KOPT-K1 (cell line): ENCODE data around the gene SEMA5A.

Experiments
- H3K27ac ChIP-seq: fragments of 200-600 bp; sonication (generic); 2 replicates; pipeline ENCODE4 v1.5.1; 2016; ENCODE audit warnings: antibody characterized with exemption, mild to moderate bottlenecking, low read depth, low read length; ENCODE audit not compliant: poor library complexity, severe bottlenecking
- H3K36me3 ChIP-seq: fragments of 200-600 bp; sonication (generic); 2 replicates; pipeline ENCODE4 v1.5.1; 2017; ENCODE audit warnings: antibody characterized with exemption, mild to moderate bottlenecking, low read length, moderate library complexity; ENCODE audit not compliant: insufficient read depth
- H3K9me3 ChIP-seq: fragments of 200-600 bp; sonication (generic); 2 replicates; pipeline ENCODE4 v1.5.1; 2017; ENCODE audit warnings: antibody characterized with exemption, low read length, mild to moderate bottlenecking; ENCODE audit not compliant: insufficient read depth, poor library complexity, severe bottlenecking

SEMA5A gene

DNA sequence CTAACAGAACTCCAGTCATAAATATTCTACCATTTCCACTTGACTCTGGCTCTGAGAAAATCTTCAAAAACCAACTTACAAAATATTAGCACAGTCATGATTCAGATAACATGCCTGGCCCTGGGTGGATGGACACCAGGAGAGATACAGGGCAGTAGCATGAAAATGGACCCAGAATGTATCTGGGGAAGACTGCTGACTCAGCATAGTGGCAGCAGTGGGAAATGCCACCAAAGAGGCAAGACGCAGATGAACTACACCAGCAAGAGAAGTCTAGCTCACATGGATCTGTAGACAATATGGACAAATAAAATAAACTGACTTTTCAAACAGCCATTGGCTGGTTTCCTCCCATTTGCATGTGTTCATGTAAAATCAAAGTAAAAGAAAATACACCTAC is 359.8 kb downstream of the SEMA5A start:
- H3K27ac ChIP-seq = no peak overlapping the region
- H3K9me3 ChIP-seq = no peaks in the 10 kb centered on the region
- no peaks in the 10 kb centered on the region for H3K36me3 ChIP-seq

DNA sequence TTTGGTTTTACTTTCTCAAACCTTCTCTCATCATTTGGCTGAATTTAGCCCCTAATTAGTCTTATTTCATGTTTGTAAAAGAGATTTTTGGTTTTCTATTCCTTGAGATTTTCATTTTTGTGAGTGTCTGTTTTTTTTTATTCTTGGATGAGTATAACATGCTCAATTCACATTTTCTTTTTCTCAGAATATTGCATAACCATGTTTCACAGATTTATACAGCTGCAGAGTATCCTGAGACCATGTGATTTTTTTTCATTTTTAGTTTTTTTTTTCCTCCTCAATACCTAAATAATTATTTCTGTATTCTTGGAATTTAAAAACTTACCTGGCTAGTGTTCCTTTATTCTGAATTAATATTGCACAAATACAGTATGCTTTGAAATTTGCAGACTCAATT is 361.9 kb downstream of the SEMA5A start:
- Histone ChIP-seq H3K27ac (no peak overlapping the region), H3K9me3 (no peaks in the 10 kb centered on the region)

DNA sequence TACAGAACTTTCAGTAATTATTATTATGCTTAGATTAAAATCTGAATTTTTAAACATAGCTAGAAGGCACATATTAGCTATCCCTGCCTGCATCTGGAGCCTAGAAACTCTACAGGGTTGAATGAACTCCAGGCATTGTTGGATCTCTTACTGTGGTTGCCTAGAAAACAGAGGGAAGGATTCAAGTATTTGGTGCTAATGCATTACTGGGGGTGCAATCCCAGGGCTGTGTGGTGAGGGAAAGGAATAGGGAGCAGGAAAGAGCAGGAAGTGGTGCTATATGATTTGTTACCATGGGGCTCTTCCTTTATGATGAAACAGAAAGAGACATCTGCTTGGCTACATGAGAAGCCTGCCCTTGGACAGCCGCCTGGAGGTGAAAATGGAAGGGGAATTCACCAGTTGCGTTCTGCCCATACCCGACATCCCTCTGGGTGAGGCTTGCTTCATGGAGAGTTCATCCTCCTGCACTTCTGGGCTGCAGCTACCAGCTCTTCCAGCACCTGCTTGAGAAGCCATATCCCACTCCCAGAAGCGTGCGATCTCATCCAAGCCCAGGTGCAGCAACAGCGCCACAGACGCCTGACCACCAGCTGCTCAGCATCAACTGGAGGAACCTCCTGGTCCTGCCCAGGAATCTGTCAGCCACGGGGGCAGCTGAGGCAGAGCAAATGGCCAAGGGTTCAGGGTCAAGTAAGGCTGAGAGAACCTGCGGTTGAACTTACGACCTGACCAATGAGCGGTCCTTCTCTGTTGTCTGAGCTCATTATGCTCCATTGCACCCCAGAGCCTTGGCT is 362.8 kb downstream of the SEMA5A start:
- Histone ChIP-seq H3K36me3 (no peaks in the 10 kb centered on the region), H3K27ac (no peak overlapping the region), H3K9me3 (no peaks in the 10 kb centered on the region)

More for the DNA sequence above, 361.9 kb downstream of the SEMA5A start:
- H3K36me3 ChIP-seq = no peaks in the 10 kb centered on the region

DNA sequence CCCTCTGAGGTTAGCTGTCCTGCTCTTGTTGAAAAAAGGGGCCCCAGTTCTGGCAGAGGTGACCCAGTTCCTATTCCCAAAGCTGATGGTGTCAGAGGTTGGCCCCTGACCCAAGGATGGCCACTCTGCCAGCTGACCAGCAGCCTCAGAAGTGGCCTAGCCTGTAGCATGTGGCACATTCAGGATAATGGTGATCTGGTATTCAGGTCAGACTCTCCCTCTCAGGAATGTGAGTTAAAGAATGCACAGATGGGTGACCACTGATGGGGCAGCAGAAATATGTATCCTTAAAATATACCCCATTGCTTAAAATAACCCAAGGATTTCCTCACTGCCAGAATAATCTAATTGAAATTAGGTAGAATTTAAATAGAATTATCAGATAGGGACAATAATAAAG is 369.2 kb downstream of the SEMA5A start:
- Histone ChIP-seq H3K9me3 (no peaks in the 10 kb centered on the region), H3K36me3 (no peaks in the 10 kb centered on the region), H3K27ac (no peak overlapping the region)

DNA sequence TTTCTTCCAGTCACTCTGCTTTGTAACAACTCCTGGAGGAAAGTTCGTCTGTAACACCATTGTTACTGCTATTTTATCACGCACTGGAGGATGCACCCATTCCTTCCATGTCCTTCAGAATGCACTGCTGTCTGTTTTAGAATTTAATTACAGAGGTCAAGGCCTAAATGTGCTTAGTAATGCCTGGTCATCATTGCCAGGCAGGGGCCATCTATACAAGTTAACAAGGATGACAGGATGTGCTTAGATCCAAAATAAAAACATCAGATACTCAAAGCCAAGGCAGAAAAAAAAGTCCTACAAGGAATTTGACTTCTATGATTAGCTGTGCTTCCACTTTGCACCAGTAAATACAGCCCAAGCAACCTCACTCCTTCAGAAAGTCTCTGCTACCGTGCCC is 371.4 kb downstream of the SEMA5A start:
- no peaks in the 10 kb centered on the region for H3K36me3 ChIP-seq
- H3K9me3 ChIP-seq = no peaks in the 10 kb centered on the region
- no peak overlapping the region for H3K27ac ChIP-seq

DNA sequence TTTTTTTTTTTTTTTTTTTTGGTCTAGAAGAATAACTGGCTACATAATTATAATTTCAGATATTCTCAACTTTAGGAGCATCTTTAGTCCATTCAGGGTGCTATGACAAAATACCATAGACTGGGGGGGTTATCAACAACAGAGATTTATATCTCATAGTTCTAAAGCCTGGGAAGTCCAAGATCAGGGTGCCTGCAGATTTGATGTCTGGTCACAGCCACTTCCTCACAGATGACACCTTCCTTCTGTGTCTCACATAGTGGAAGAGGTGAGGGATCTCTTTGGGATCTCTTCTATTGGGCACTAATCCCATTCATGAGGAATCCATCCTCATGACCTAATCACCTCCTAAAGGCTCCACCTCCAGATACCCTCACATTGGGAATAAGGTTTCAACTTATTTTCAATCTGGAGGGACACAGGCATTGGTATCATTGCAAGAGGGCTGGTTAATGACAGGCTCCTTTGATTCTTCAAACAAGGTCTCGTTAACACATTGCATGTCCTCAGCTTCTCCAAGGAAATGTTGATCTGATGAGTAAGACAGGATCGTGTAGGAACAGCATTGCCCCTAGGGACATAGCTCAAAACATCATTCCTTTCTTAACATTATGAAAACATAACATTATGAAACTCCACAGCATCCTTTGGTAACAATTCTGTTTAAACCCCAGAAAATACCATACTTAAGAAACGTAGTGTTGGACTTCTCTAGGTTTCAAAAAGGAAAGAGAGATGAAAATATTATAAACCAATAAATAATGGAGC is 372.4 kb downstream of the SEMA5A start:
- Histone ChIP-seq H3K9me3 (no peaks in the 10 kb centered on the region), H3K27ac (no peak overlapping the region), H3K36me3 (no peaks in the 10 kb centered on the region)

DNA sequence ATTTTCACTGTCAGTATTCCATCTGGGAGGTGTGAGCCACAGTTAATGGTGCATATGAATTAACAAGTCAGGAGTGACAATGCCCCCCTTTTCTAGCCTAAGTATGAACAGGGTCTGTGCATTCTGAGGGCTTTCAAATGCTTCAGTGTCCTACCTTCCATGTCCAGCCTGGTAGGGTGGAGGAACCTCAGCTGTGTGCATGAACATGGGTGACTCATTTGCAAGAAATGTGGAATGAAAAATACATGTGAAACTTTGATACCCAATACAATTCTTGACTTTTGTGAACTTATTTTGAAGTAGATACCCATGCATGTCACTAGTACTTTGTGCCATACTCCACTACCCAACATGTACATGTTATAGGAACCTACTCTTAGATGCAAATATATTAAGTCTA is 375.8 kb downstream of the SEMA5A start:
- Histone ChIP-seq H3K9me3 (no peaks in the 10 kb centered on the region), H3K27ac (no peak overlapping the region), H3K36me3 (no peaks in the 10 kb centered on the region)

DNA sequence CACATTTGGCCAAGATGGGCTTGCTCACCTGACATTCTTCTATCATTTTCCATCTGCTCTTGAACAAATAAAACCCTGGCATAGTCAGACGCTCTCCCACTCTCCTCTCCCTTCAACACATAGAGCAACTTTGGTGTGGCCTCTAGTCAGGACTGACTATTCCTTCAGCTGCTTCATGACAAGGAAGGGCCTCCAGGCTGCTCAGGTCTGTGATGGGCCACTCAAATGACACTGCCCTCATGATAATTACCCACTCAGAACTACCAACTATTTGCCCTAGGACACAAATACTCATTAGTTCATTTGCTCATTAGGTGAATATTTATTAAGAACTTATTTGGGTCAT is 376.3 kb downstream of the SEMA5A start:
- Histone ChIP-seq H3K27ac (no peak overlapping the region), H3K9me3 (no peaks in the 10 kb centered on the region)

DNA sequence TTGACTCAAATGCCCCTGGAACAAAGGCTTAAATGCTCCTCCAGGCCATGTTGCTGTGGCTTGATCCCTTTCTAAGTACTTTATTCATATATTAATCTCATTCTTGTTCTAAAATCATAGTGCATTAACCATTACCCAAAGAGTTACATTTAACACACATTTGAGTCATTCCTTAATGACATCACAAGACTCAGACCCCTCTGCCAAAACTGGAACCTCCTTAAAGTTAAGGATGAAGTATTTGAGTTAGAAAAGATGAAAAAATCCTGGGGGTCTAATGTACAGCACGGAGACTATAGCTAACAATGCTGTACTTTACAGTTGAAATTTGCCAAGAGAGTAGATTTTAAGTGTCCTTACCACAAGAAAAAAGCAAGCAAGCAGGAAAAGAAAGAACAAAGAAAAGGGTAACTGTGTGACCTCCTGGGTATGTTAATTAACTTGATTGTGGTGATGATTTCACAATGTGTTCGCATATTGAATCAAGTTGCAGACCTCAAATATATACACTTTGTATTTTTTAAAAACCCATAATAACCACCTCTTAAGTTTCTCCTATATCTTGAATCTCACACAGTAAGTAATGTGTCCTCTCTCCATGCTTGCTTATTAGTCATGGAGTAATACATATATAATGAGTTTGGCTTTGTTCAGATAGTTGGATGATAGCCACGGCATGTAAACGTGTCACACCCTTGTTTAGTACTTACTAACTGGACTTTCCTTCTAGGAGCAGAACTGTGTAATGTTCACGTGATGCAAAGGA is 376.9 kb downstream of the SEMA5A start:
- H3K36me3 ChIP-seq = no peaks in the 10 kb centered on the region
- no peak overlapping the region for H3K27ac ChIP-seq
- no peaks in the 10 kb centered on the region for H3K9me3 ChIP-seq

More for the DNA sequence above, 376.3 kb downstream of the SEMA5A start:
- H3K36me3 ChIP-seq = no peaks in the 10 kb centered on the region

DNA sequence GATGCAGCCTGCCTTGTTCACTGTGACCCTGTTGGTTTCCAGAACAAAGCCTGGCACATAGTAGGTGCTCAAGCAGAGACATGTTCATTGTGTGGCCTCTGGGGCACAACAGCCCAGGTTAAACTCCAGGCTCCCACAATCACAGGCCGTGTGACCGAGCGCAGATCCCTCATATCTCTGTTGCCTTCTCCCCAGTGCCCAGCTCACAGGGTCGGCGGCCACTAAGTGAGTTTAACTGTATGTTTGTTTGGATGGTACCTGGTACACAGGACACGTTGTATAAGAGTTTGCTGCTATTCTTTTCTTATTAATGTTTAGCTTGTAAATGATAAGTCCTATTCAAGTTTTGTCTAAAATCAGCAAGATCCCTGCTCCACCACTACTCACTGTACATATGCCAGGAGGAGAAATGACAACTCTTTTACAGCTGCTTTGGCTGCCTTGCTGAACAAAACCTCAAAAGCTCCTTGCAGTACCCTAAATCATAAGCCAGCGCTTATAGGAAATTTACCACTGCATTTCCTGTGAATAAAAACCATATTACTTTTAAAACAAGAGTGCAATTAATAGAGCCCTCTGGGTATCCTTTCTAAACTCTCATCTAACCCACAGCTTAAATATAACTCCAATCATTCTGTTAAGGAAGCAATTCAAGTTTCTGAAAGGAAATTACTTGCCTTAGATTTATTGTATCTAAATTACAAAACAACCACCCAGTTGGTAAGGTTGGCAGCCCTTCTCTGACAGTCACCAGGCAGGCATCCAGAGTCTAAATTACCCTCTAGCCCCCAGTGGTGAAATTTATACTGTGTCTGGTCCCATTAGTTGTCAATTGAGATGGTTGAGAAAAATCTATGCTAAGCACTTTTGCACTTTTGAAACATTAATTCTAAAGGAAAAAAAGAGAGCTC is 379.4 kb downstream of the SEMA5A start:
- Histone ChIP-seq H3K36me3 (no peaks in the 10 kb centered on the region), H3K9me3 (no peaks in the 10 kb centered on the region), H3K27ac (no peak overlapping the region)

DNA sequence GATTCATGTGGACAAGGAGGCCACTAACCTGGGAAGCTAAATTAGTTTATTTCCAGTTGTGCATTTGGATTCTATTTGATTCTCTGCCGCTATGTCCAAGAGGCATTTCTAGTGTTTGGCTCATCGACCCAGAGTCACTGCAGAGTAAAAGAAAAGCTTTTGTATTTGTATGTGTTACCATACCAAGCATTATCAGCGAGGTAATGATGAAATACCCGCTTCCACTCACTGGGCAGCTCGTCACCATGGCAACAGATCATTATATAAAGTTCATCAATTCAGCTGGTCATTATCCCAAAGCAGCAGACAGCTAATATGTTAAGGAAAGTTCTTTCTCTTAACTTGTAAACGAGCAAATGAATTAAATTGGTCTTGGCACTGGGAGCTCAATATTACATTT is 380.3 kb downstream of the SEMA5A start:
- Histone ChIP-seq H3K9me3 (no peaks in the 10 kb centered on the region), H3K27ac (no peak overlapping the region), H3K36me3 (no peaks in the 10 kb centered on the region)

DNA sequence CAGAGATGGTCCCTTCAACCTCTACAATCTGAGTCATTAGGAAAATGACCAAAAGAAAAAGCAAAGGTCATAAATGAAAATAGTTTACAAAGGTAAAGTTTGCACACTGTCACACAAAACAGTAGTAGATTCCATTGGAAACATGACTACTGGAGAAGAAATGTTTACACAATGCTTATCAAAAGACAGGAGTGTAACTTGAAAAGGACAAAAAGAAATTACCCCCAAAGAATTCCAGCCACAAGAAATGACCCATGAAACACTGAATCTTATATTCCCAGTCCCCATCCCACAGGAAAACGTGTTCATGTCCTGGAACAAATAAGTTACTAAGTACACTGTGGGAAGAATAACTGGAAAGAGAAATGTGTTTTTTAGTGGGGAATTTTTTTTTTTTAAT is 385.1 kb downstream of the SEMA5A start:
- Histone ChIP-seq H3K9me3 (no peaks in the 10 kb centered on the region), H3K27ac (no peak overlapping the region), H3K36me3 (no peaks in the 10 kb centered on the region)

DNA sequence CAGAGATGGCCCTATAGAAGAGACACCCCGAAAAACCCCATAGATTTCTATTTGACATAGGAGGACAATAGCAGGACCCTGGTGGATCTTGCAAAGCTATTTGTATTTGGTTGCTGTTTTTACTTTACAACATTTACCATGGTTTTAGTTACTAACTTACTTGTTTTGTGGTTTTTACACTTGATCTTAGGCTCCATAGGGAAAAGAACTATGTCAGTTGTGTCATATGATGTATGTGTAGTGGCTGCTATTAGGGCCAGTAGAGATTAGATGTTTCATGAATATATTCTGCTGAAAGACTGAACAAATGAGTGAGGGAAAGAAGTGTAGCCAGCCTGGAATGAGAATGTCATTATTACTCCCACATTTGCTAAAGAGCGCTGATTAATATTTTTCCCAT is 388.1 kb downstream of the SEMA5A start:
- Histone ChIP-seq H3K9me3 (no peaks in the 10 kb centered on the region), H3K27ac (no peak overlapping the region), H3K36me3 (no peaks in the 10 kb centered on the region)

DNA sequence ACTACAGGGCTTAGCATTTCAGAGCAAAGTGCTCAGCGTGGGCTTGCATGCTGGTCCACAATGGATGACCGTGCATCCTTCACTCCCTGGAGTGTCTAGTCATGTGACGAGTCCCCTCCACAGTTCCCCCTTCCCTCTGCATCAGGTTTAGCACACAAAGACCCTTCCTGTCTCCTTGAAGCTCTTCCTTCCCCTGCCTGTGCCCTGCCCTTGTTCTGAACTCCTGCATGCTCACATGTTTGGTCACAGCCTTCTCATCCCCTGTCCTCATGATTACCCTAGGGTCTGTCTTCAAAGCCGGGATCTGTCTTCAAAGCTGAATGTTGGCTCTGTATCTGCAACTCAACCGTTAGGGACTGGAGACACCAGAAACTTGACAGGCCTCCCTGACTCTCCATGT is 388.9 kb downstream of the SEMA5A start:
- Histone ChIP-seq H3K9me3 (no peaks in the 10 kb centered on the region), H3K27ac (no peak overlapping the region), H3K36me3 (no peaks in the 10 kb centered on the region)
